Naive B cell (primary cell): ENCODE measurements around the gene VGLL1. TPM values are rescaled to one million over a fixed set of nuclear protein-coding genes. Genes with fewer than 3 reads are reported as not detected.

Experiments used
- polyA plus RNA-seq, 6 donors: library from polyadenylated mRNA; unstranded; fragments of 300-500 nt; fragmentation: Illumina TruSeq; gene quantifications; one replicate each; pipeline ENCODE4 v1.2.3, GENCODE V29; 2021; ENCODE audit warnings: low read depth in 6 of 6

Gene VGLL1
- polyA plus RNA-seq, 6 donors from 2014 or later = not detected

Other genes starting within 250 kb of the VGLL1 start
- not detected for gene ADGRG4, start 231.3 kb upstream of the VGLL1 start, polyA plus RNA-seq
- gene BRS3, start 44.3 kb upstream of the VGLL1 start, polyA plus RNA-seq = not detected
- gene HTATSF1, start 34.6 kb upstream of the VGLL1 start, polyA plus RNA-seq = 10 to 100 TPM; 32.3 to 46.3 (median 34.6) TPM
- under 1 TPM in 1 of 6 donors, not detected in 5; 0.32 TPM for gene CD40LG, start 115.9 kb downstream of the VGLL1 start, polyA plus RNA-seq
- gene ARHGEF6, start 248.7 kb downstream of the VGLL1 start, polyA plus RNA-seq = 10 to 100 TPM; 43.9 to 57.0 (median 51.4) TPM